Measurements from ENCODE around the gene CHAC2. TPM values are rescaled to one million over a fixed set of nuclear protein-coding genes. Genes with fewer than 3 reads are reported as not detected.
"Not testable (repeated sequence)": the region's sequence is repeated elsewhere in the genome, so short reads cannot be mapped to it uniquely, and the experiment has no call there.

CHAC2 gene
- total RNA-seq, result 22.4 and 25.3 TPM in 2 replicates

- intact Hi-C loops (cut with micrococcal nuclease), result loop anchor here (1.0 to 10.0 kb wide), 4 partner anchors 16 to 1467 kb away; partner anchors contain the start of genes CLHC1, ERLEC1 and RPS27A
- peak within 1 kb of the TSS; percentile 95 for H3K27ac Mint-ChIP-seq
- no peaks in the 10 kb centered on the region for H3K9me3 Mint-ChIP-seq
- DNase-seq (ENCODE audit: low spot score), result peak; percentile 81
- peak within 1 kb of the TSS; percentile 90 for H3K4me3 Mint-ChIP-seq (ENCODE audit: low read depth)
- H3K27me3 Mint-ChIP-seq (ENCODE audit: low read depth), result no peaks in the 10 kb centered on the region
- peaks cover 54% of the 10 kb centered on the region for H3K36me3 Mint-ChIP-seq (ENCODE audit: low read depth)
- H3K4me1 Mint-ChIP-seq (ENCODE audit: low read depth), result peaks cover 26% of the 10 kb centered on the region
These were observed at the start of gene CHAC2 for GRCh38 chr2:53767405-53768241. CHAC2 (plus strand) TSS chr2:53767804; CDS start chr2:53767887, 83 bp downstream.

- H3K27me3 Mint-ChIP-seq (ENCODE audit: low read depth); DNase-seq (ENCODE audit: low spot score); H3K27ac Mint-ChIP-seq; H3K4me3 Mint-ChIP-seq (ENCODE audit: low read depth); H3K9me3 Mint-ChIP-seq: not testable (repeated sequence)
- H3K4me1 Mint-ChIP-seq (ENCODE audit: low read depth), result peaks cover 24% of the 10 kb centered on the region
- intact Hi-C loops (cut with micrococcal nuclease), result loop anchor here (10.0 kb wide), 1 partner anchor 296 kb away; no protein-coding TSS in a partner anchor
- H3K36me3 Mint-ChIP-seq (ENCODE audit: low read depth), result peaks cover 32% of the 10 kb centered on the region
These were observed 46.7 kb upstream of the CHAC2 start for GRCh38 chr2:53720944-53721343.

GRCh38 chr2:53724536-53724935, 43.1 kb upstream of the CHAC2 start:
- intact Hi-C loops (cut with micrococcal nuclease), result loop anchor here (1.0 to 10.0 kb wide), 3 partner anchors 26 to 300 kb away; partner anchors contain the start of gene CHAC2
- Mint-ChIP-seq H3K4me3 (ENCODE audit: low read depth) (peak overlapping the region; percentile 3), H3K36me3 (ENCODE audit: low read depth) (peaks cover 39% of the 10 kb centered on the region), H3K27ac (peak overlapping the region; percentile 39), H3K9me3 (peaks cover 5% of the 10 kb centered on the region), H3K27me3 (ENCODE audit: low read depth) (no peaks in the 10 kb centered on the region), H3K4me1 (ENCODE audit: low read depth) (peaks cover 22% of the 10 kb centered on the region)
- no peak for DNase-seq (ENCODE audit: low spot score)

- peaks cover 13% of the 10 kb centered on the region for H3K9me3 Mint-ChIP-seq
- H3K36me3 Mint-ChIP-seq (ENCODE audit: low read depth), result peaks cover 49% of the 10 kb centered on the region
- intact Hi-C loops (cut with micrococcal nuclease), result loop anchor here (2.0 to 10.0 kb wide), 2 partner anchors 25 to 301 kb away; no protein-coding TSS in a partner anchor
- no peaks in the 10 kb centered on the region for H3K27me3 Mint-ChIP-seq (ENCODE audit: low read depth)
- H3K4me3 Mint-ChIP-seq (ENCODE audit: low read depth), result no peak overlapping the region
- no peak overlapping the region for H3K27ac Mint-ChIP-seq
- peaks cover 22% of the 10 kb centered on the region for H3K4me1 Mint-ChIP-seq (ENCODE audit: low read depth)
- DNase-seq (ENCODE audit: low spot score), result no peak
These were observed 41.9 kb upstream of the CHAC2 start for GRCh38 chr2:53725662-53726061.

GRCh38 chr2:53727921-53728320, 39.7 kb upstream of the CHAC2 start:
- Mint-ChIP-seq H3K27ac (no peak overlapping the region), H3K27me3 (ENCODE audit: low read depth) (no peaks in the 10 kb centered on the region), H3K4me3 (ENCODE audit: low read depth) (no peak overlapping the region), H3K4me1 (ENCODE audit: low read depth) (peaks cover 14% of the 10 kb centered on the region), H3K36me3 (ENCODE audit: low read depth) (peaks cover 47% of the 10 kb centered on the region), H3K9me3 (peaks cover 13% of the 10 kb centered on the region)
- intact Hi-C loops (cut with micrococcal nuclease), result loop anchor here (10.0 kb wide), 1 partner anchor 303 kb away; no protein-coding TSS in a partner anchor
- DNase-seq (ENCODE audit: low spot score), result no peak

- no peak for DNase-seq (ENCODE audit: low spot score)
- H3K9me3 Mint-ChIP-seq, result peaks cover 13% of the 10 kb centered on the region
- intact Hi-C loops (cut with micrococcal nuclease), result loop anchor here (10.0 kb wide), 1 partner anchor 304 kb away; no protein-coding TSS in a partner anchor
- H3K4me1 Mint-ChIP-seq (ENCODE audit: low read depth), result peaks cover 13% of the 10 kb centered on the region
- no peaks in the 10 kb centered on the region for H3K27me3 Mint-ChIP-seq (ENCODE audit: low read depth)
- H3K4me3 Mint-ChIP-seq (ENCODE audit: low read depth), result no peak overlapping the region
- H3K36me3 Mint-ChIP-seq (ENCODE audit: low read depth), result peaks cover 47% of the 10 kb centered on the region
- no peak overlapping the region for H3K27ac Mint-ChIP-seq
These were observed 38.4 kb upstream of the CHAC2 start for GRCh38 chr2:53729143-53729762.

- intact Hi-C loops (cut with micrococcal nuclease), result no loop called here
- Mint-ChIP-seq H3K36me3 (ENCODE audit: low read depth) (peaks cover 29% of the 10 kb centered on the region), H3K9me3 (no peaks in the 10 kb centered on the region), H3K4me1 (ENCODE audit: low read depth) (peaks cover 11% of the 10 kb centered on the region), H3K27ac (no peak overlapping the region), H3K4me3 (ENCODE audit: low read depth) (no peak overlapping the region), H3K27me3 (ENCODE audit: low read depth) (no peaks in the 10 kb centered on the region)
- DNase-seq (ENCODE audit: low spot score), result no peak
These were observed 30.5 kb upstream of the CHAC2 start for GRCh38 chr2:53737091-53737490.

GRCh38 chr2:53739032-53739431, 28.6 kb upstream of the CHAC2 start:
- DNase-seq (ENCODE audit: low spot score), result no peak
- no peaks in the 10 kb centered on the region for H3K27me3 Mint-ChIP-seq (ENCODE audit: low read depth)
- peaks cover 37% of the 10 kb centered on the region for H3K36me3 Mint-ChIP-seq (ENCODE audit: low read depth)
- intact Hi-C loops (cut with micrococcal nuclease), result no loop called here
- H3K27ac Mint-ChIP-seq, result no peak overlapping the region
- H3K4me1 Mint-ChIP-seq (ENCODE audit: low read depth), result peaks cover 20% of the 10 kb centered on the region
- no peak overlapping the region for H3K4me3 Mint-ChIP-seq (ENCODE audit: low read depth)
- H3K9me3 Mint-ChIP-seq, result no peaks in the 10 kb centered on the region

GRCh38 chr2:53740170-53740569, 27.4 kb upstream of the CHAC2 start:
- intact Hi-C loops (cut with micrococcal nuclease), result no loop called here
- Mint-ChIP-seq H3K27me3 (ENCODE audit: low read depth) (no peaks in the 10 kb centered on the region), H3K4me3 (ENCODE audit: low read depth) (no peak overlapping the region), H3K4me1 (ENCODE audit: low read depth) (peaks cover 20% of the 10 kb centered on the region), H3K27ac (no peak overlapping the region), H3K9me3 (no peaks in the 10 kb centered on the region), H3K36me3 (ENCODE audit: low read depth) (peaks cover 30% of the 10 kb centered on the region)
- DNase-seq (ENCODE audit: low spot score), result no peak

GRCh38 chr2:53744395-53745065, 23.1 kb upstream of the CHAC2 start:
- H3K4me1 Mint-ChIP-seq (ENCODE audit: low read depth), result peaks cover 19% of the 10 kb centered on the region
- no peak for DNase-seq (ENCODE audit: low spot score)
- H3K27me3 Mint-ChIP-seq (ENCODE audit: low read depth), result no peaks in the 10 kb centered on the region
- no peaks in the 10 kb centered on the region for H3K9me3 Mint-ChIP-seq
- intact Hi-C loops (cut with micrococcal nuclease), result no loop called here
- H3K4me3 Mint-ChIP-seq (ENCODE audit: low read depth), result no peak overlapping the region
- no peak overlapping the region for H3K27ac Mint-ChIP-seq
- H3K36me3 Mint-ChIP-seq (ENCODE audit: low read depth), result peaks cover 48% of the 10 kb centered on the region

GRCh38 chr2:53750041-53750768, 17.4 kb upstream of the CHAC2 start:
- DNase-seq (ENCODE audit: low spot score), result no peak
- no peaks in the 10 kb centered on the region for H3K9me3 Mint-ChIP-seq
- H3K4me1 Mint-ChIP-seq (ENCODE audit: low read depth), result peaks cover 36% of the 10 kb centered on the region
- peaks cover 38% of the 10 kb centered on the region for H3K36me3 Mint-ChIP-seq (ENCODE audit: low read depth)
- intact Hi-C loops (cut with micrococcal nuclease), result loop anchor here (2.0 kb wide), 1 partner anchor 25 kb away; no protein-coding TSS in a partner anchor
- H3K4me3 Mint-ChIP-seq (ENCODE audit: low read depth), result no peak overlapping the region
- H3K27ac Mint-ChIP-seq, result peak overlapping the region; percentile 52
- H3K27me3 Mint-ChIP-seq (ENCODE audit: low read depth), result no peaks in the 10 kb centered on the region

- no peaks in the 10 kb centered on the region for H3K9me3 Mint-ChIP-seq
- H3K36me3 Mint-ChIP-seq (ENCODE audit: low read depth), result peaks cover 38% of the 10 kb centered on the region
- H3K4me1 Mint-ChIP-seq (ENCODE audit: low read depth), result peaks cover 36% of the 10 kb centered on the region
- no peaks in the 10 kb centered on the region for H3K27me3 Mint-ChIP-seq (ENCODE audit: low read depth)
- H3K27ac Mint-ChIP-seq, result peak overlapping the region; percentile 77
- no peak for DNase-seq (ENCODE audit: low spot score)
- H3K4me3 Mint-ChIP-seq (ENCODE audit: low read depth), result peak overlapping the region; percentile 23
- intact Hi-C loops (cut with micrococcal nuclease), result loop anchor here (1.0 to 2.0 kb wide), 4 partner anchors 16 to 134 kb away; partner anchors contain the start of genes CHAC2 and ERLEC1
These were observed 15.9 kb upstream of the CHAC2 start for GRCh38 chr2:53751728-53752127.
